Measurements from ENCODE around the gene MAP3K4. TPM values are rescaled to one million over a fixed set of nuclear protein-coding genes. Genes with fewer than 3 reads are reported as not detected.

MAP3K4 gene
- polyA plus RNA-seq, 3 donors, result 3.2 to 12.3 (median 3.5) TPM

GRCh38 chr6:161041274-161041673 is 49.7 kb downstream of the MAP3K4 start:
- Histone ChIP-seq H3K27me3 (ENCODE audit: control insufficient read depth in 2 of 2, insufficient read depth in 2 of 2, low read length in 2 of 2) (no peaks in the 10 kb centered on the region), H3K4me1 (ENCODE audit: control insufficient read depth in 1 of 2, insufficient read depth in 2 of 2, low read length in 2 of 2) (no peaks in the 10 kb centered on the region), H3K9ac (ENCODE audit: insufficient read depth, low read length, poor library complexity, severe bottlenecking) (no peak overlapping the region), H4K20me1 (ENCODE audit: insufficient read depth, low read length) (peaks cover 4% of the 10 kb centered on the region), H3K4me3 (replicated peaks in 1 of 3; ENCODE audit: low read depth in 2 of 3, low read length in 3 of 3) (no peak overlapping the region), H3K9me3 (replicated peaks in 1 of 2; ENCODE audit: control insufficient read depth in 1 of 2, insufficient read depth in 1 of 2, low read length in 2 of 2) (no peaks in the 10 kb centered on the region), H3K79me2 (ENCODE audit: insufficient read depth, low read length) (peaks cover 8% of the 10 kb centered on the region), H3K4me2 (replicated peaks; ENCODE audit: extremely low read depth, low read length, poor library complexity, severe bottlenecking) (no peak overlapping the region), H3K27ac (ENCODE audit: low read depth in 1 of 2, low read length in 2 of 2) (no peak overlapping the region), H3K36me3 (replicated peaks in 1 of 2; ENCODE audit: control insufficient read depth in 1 of 2, insufficient read depth in 2 of 2, low read length in 2 of 2) (peaks cover 25 to 75% of the 10 kb centered on the region in 2 donors), H2AFZ (ENCODE audit: insufficient read depth, low read depth, low read length, poor library complexity, severe bottlenecking) (no peak overlapping the region)
- Mint-ChIP-seq H3K27ac (peak overlapping the region in 1 of 7 donors; percentile 7), H3K36me3 (peaks cover 36 to 54% of the 10 kb centered on the region in 2 donors), H3K9me3 (no peaks in the 10 kb centered on the region), H3K4me1 (peaks cover 4% of the 10 kb centered on the region), H3K4me3 (no peak overlapping the region), H3K27me3 (ENCODE audit: low read depth in 3 of 3) (no peaks in the 10 kb centered on the region)
- TF ChIP-seq CTCF (IDR thresholded peaks at IDR 0.05), result no peak
- 92% methylated on average over 5 of the region's 7 CpGs for WGBS (ENCODE audit: insufficient coverage)
- intact Hi-C loops (cut with micrococcal nuclease), result no loop called here
- no peak for DNase-seq

- 100% methylated on average over 1 of the region's 2 CpGs for WGBS (ENCODE audit: insufficient coverage)
- peaks cover 4% of the 10 kb centered on the region for H4K20me1 ChIP-seq (ENCODE audit: insufficient read depth, low read length)
- no peak overlapping the region for H2AFZ ChIP-seq (ENCODE audit: insufficient read depth, low read depth, low read length, poor library complexity, severe bottlenecking)
- no peaks in the 10 kb centered on the region for H3K27me3 ChIP-seq (ENCODE audit: control insufficient read depth in 2 of 2, insufficient read depth in 2 of 2, low read length in 2 of 2)
- Mint-ChIP-seq H3K27ac (peak overlapping the region in 1 of 7 donors; percentile 26), H3K27me3 (ENCODE audit: low read depth in 3 of 3) (no peaks in the 10 kb centered on the region), H3K4me1 (peaks cover 4% of the 10 kb centered on the region), H3K4me3 (no peak overlapping the region), H3K9me3 (no peaks in the 10 kb centered on the region), H3K36me3 (peaks cover 29 to 41% of the 10 kb centered on the region in 2 donors)
- H3K9ac ChIP-seq (ENCODE audit: insufficient read depth, low read length, poor library complexity, severe bottlenecking), result no peak overlapping the region
- H3K4me1 ChIP-seq (ENCODE audit: control insufficient read depth in 1 of 2, insufficient read depth in 2 of 2, low read length in 2 of 2), result no peaks in the 10 kb centered on the region
- no peak overlapping the region for H3K4me2 ChIP-seq (replicated peaks; ENCODE audit: extremely low read depth, low read length, poor library complexity, severe bottlenecking)
- intact Hi-C loops (cut with micrococcal nuclease), result no loop called here
- H3K27ac ChIP-seq (ENCODE audit: low read depth in 1 of 2, low read length in 2 of 2), result no peak overlapping the region
- DNase-seq, result no peak
- H3K79me2 ChIP-seq (ENCODE audit: insufficient read depth, low read length), result peaks cover 3% of the 10 kb centered on the region
- peaks cover 21 to 53% of the 10 kb centered on the region in 2 donors for H3K36me3 ChIP-seq (replicated peaks in 1 of 2; ENCODE audit: control insufficient read depth in 1 of 2, insufficient read depth in 2 of 2, low read length in 2 of 2)
- no peak overlapping the region for H3K4me3 ChIP-seq (replicated peaks in 1 of 3; ENCODE audit: low read depth in 2 of 3, low read length in 3 of 3)
- no peaks in the 10 kb centered on the region for H3K9me3 ChIP-seq (replicated peaks in 1 of 2; ENCODE audit: control insufficient read depth in 1 of 2, insufficient read depth in 1 of 2, low read length in 2 of 2)
- no peak for TF ChIP-seq CTCF (IDR thresholded peaks at IDR 0.05)
Measured at GRCh38 chr6:161044335-161044734, 52.8 kb downstream of the MAP3K4 start.

All from CD14-positive monocyte (primary cell).